GM21390 (cell line): ENCODE measurements around the gene EFCAB11.
"Not testable (repeated sequence)": the region's sequence is repeated elsewhere in the genome, so short reads cannot be mapped to it uniquely, and the experiment has no call there.

Source experiments
- ATAC-seq: cut with Tn5 transposase; IDR thresholded peaks from one replicate; pipeline ENCODE4 v1.9.1; 2021; ENCODE audit not compliant: unreplicated experiment

Gene EFCAB11

GRCh38 chr14:89912667-89913211, 41.8 kb downstream of the EFCAB11 start:
- no peak for ATAC-seq

DNA sequence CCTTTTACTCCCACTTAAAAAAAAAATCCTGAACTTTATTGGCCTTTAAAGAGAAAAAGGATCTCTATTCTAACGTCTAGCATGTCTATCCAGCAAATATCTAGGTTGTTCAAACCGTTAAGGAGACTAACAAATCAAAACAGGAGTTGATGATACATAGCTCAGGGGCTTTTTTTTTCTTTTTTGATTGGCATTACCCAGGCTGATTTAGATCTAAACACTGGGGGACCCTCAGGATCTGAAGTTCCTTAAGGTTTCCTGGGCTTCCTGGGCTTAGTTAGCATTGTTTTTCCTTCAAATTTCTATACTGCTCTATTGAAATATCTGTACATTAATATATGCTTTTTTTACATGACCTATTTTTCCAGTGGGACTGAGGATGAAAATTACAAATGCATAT, 42.3 kb downstream of the EFCAB11 start:
- ATAC-seq, result no peak

GRCh38 chr14:89911010-89911919, 43.3 kb downstream of the EFCAB11 start:
- no peak for ATAC-seq

- no peak for ATAC-seq
These were observed 43.9 kb downstream of the EFCAB11 start for GRCh38 chr14:89910691-89911009.

DNA sequence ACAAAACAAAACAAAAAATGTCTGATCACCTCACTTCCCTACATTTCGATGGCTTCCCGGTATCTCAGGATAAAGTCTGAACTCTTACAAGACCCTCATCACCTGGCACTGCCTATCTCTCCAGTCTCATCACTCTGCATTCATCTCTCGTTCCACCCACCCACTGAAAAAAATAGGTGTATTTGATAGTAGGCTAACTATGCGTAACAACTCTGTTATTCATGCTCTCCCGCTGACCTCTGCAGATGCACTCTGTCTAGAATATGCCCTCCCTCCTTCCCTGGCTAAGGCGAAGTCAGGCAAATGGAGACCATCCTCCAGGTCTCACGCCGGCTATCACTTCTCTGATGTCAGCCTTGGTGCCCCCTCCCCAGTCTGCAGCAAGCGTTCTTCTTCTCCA, 44.9 kb downstream of the EFCAB11 start:
- ATAC-seq, result no peak

DNA sequence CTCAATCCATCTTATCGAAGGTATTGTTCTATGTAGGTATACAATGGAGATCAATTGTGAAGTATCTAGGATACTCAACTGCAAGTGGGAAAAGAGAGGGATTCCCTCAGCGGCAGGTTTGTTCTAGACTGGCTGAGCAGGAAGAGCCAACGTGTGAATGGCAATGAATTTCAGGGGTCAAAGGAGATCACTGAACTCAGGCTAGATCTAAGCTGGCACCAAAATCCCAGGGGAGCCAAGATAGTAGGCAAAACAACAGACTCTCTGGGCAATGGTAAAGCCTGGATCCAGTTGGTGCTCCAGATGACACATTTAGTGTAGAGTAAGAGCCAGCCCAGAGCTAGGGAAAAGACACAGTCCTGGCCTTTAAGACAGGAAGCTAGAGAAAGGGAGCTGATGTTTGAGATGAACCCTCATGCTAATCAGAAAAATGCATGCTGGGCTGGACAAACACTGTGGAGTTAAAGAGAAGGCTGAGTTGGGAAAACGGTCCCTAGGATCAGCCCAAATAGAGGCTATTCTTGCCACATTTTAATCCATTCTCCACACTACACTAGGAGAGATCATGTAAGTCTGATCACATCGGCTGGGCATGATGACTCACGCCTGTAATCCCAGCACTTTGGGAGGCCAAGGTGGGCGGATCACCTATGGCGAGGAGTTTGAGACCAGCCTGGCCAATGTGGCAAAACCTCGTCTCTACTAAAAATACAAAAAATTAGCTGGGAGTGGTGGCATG, 45.6 kb downstream of the EFCAB11 start:
- ATAC-seq, result no peak

- ATAC-seq, result no peak
These were observed 46.9 kb downstream of the EFCAB11 start for GRCh38 chr14:89907655-89908054.

DNA sequence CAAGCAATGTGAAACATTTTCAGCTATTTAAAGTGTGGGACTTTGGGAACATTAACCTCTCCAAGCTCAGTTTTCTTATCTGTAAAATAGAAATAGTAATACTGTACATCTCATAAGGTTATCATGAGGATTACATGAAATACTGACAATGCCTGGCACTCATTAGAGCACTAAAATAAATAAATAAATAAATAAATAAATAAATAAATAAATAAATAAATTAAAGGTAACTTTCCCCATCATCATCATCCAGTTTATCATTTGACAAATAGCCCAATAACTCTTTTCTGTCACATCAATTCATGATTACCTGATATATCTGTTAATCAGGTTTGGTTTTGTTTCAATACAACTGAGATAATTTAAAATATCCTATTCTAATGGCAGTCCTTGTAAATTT, 48.5 kb downstream of the EFCAB11 start:
- no peak for ATAC-seq

DNA sequence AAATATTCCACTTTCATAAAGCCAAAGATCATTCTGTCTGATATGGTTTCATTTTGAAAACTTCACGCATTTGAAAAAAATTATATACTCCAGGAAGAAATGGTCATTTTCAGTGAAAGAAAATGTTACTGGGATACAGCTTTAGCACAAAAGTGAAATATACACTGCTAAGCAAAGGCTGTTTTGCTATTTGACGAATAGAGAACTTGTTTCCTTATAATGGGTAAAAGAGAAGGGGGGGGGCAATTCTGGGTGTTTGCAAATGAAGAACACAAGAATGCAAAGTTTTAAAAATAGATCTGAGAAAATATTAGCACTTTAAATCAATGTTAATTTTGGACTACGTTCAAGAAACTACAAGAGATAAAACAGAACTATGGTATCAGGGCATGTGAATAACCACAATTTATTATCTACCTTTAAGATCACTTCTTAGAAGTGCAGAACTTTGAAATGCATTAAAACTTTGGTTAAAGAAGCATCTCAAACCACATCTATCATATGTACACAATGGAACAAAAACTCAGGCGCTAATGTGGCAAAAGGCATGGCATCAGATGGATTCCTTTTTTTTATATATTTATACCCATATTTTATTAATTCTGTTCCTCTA, 51.1 kb downstream of the EFCAB11 start:
- ATAC-seq, result no peak

DNA sequence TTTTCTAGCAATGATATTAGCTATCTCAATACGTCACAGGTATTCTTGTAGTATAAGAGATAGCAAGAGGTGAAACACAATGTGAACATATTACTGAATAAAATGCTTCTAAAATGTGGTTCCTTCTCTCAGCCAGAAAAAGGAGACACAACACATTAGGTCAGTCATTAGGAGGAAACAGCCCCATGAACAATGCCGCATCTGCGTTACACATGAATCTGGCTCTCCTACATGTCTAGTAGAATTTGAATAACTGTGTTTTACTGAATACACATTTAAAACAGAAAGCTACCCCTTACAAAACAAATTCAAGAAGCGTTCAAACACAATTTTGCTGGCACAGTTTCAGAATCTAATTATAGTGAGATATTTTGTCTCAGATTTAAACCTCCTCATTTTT, 51.6 kb downstream of the EFCAB11 start:
- ATAC-seq, result no peak

DNA sequence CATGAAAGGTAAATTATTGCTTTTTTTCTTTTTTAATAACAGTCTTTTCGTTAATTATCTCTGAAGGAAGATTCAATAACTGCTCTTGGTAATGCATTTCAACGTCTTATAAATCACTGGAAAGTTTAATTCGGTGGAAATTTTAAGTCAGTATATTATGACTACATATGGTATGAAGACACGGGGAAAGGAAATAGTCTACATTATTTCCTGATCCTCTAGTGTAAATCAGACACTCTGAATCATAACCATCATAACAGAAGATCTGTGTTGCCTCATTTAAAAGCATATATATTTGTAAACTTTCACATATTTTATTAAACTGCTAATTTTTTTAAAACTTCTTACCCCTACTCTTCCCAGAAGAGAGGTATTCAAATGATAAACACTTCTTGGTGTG, 53.7 kb downstream of the EFCAB11 start:
- ATAC-seq, result no peak

DNA sequence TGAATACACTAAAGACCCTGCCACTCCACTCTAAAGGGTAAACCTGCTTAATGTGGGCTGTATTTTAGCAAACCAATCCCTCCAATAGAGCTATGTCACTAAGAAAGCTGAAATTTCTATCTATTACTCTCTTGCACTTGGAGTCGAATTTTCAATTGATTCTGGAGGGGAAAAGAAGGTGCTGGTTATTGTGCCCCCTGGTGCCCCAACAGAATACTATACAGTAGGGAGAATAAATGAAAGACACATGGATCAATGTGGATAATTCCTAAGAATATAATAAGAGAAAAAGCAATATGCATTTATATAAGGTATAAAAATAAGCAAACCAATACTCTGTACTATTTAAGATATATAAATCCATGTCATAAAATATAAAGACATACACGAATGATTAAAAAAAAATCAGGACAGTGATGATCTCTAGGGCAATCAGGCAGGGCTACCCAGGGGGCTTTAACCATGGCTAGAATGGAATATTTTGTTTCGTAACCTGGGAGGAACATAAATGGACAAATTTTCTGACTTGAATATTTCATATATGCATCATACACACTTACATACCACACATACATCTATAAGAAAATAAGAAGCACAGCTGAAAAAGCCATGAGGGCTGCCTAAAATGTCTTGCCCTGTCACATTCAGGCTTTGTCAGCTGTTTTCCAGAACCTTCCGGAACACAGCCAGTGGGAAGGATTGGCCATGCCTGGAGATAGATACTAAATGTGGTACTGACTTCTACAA, 54.4 kb downstream of the EFCAB11 start:
- ATAC-seq, result no peak

GRCh38 chr14:89899291-89899690, 55.2 kb downstream of the EFCAB11 start:
- ATAC-seq, result no peak

DNA sequence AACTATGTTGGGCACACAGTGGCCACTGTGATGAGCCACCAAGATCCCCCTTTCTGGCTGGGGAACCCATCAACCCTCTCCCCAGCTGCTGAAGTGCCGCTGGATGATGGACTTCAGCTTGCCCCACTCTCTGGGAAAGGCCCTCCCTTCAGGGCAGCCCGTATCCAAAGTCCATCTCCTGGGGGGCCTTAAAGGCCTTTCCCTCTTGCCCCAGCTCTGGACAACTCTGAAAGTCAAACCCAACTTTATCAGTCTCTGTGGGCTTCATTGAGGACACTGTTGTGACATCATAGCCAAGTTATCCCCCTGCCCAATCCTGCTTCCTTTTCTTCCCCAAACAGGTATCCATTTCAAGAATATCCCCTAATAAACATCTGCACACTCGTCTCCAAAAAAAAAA, 61.1 kb downstream of the EFCAB11 start:
- not testable (repeated sequence) for ATAC-seq

DNA sequence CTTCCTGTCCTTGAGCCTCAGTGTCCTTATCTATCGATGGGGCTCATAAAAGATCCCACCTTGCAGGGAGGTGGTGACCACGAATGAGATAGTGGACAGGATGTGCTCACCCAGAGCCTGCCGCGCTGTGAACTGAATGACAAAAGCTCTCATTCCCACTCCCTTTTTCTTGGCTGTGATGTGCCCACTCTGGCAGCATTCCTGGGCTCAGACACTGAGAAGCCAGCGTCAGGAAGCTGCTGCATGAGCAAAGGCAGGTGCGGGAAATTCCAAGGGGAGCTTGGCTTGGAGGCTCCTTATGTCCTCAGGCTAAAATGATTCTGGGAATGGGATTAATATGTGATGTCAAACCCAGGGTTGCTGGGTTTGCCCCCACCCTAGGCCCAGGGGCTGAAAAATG, 61.6 kb downstream of the EFCAB11 start:
- no peak for ATAC-seq

DNA sequence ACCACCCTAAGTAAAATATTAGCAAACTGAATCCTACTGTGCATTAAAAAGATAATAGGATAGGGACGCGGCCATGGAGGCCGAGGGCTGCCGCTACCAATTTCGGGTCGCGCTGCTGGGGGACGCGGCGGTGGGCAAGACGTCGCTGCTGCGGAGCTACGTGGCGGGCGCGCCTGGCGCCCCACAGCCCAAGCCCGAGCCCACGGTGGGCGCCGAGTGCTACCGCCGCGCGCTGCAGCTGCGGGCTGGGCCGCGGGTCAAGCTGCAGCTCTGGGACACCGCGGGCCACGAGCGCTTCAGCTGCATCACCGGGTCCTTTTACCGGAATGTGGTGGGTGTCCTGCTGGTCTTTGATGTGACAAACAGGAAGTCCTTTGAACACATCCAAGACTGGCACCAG, 62.8 kb downstream of the EFCAB11 start:
- ATAC-seq, result not testable (repeated sequence)

- ATAC-seq, result no peak
These were observed 63.5 kb downstream of the EFCAB11 start for GRCh38 chr14:89891055-89891454.

- ATAC-seq, result no peak
These were observed 63.9 kb downstream of the EFCAB11 start for GRCh38 chr14:89890589-89890988.

DNA sequence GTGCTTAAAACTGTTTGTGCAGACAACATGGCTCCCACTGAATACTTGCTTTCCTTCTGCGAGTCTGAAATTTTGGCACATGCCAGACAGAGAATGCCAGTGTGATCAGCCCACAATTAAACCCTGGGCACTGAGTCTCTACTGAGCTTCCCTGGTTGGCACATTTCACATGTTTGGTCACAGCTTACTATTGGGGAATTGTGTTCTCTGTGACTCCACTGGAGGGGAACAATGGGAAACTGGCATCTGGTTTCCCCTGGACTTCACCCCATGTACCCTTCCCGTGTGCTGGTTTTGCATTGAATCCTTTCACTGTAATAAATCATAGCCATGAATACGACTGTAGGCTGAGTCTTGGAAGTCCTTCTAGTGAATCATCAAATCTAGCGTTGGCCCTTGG, 64.9 kb downstream of the EFCAB11 start:
- no peak for ATAC-seq

GRCh38 chr14:89884761-89885160, 69.8 kb downstream of the EFCAB11 start:
- ATAC-seq, result no peak

GRCh38 chr14:89881839-89882238, 72.7 kb downstream of the EFCAB11 start:
- peak; percentile 88 for ATAC-seq
